ENCODE results near the gene NTF3.
"Not testable (repeated sequence)": the region's sequence is repeated elsewhere in the genome, so short reads cannot be mapped to it uniquely, and the experiment has no call there.

Gene NTF3

DNA sequence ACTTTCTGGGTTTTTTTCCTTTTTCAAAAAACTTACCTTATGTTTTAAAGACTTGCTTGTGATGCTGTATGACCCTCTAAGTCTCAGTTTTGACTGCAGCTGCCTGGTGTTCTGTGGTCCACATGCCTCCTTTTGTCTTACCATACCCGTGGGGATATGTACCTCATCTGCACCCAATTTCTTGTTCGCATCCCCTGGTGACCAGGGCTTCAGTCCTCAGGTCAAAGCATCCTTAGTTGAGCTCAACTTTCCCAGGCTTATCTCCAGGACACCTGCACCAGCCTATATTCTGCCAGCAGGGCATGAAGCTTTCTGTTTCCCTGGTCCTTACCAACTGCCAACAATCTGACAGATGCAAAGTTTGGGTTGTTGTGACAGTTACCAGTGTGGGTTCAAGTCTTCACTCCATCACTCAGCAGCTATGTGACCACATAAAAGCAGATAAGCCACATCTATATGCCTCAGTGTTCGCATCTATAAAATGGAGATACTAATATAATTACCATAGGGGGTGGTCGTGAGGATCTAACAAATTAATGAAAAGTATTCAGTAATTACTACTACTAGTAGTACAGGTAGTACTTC lies 94.0 kb downstream of the NTF3 start:
- H3K4me3 ChIP-seq (ENCODE audit: low read depth, low read length): no peak overlapping the region
- no peak for DNase-seq (ENCODE audit: low read depth)
- TF ChIP-seq, protein P1, sequence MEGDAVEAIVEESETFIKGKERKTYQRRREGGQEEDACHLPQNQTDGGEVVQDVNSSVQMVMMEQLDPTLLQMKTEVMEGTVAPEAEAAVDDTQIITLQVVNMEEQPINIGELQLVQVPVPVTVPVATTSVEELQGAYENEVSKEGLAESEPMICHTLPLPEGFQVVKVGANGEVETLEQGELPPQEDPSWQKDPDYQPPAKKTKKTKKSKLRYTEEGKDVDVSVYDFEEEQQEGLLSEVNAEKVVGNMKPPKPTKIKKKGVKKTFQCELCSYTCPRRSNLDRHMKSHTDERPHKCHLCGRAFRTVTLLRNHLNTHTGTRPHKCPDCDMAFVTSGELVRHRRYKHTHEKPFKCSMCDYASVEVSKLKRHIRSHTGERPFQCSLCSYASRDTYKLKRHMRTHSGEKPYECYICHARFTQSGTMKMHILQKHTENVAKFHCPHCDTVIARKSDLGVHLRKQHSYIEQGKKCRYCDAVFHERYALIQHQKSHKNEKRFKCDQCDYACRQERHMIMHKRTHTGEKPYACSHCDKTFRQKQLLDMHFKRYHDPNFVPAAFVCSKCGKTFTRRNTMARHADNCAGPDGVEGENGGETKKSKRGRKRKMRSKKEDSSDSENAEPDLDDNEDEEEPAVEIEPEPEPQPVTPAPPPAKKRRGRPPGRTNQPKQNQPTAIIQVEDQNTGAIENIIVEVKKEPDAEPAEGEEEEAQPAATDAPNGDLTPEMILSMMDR (conservative IDR thresholded peaks at IDR 0.05; ENCODE audit: low read depth, low read length): no peak

GRCh38 chr12:5533368-5533767 lies 101.5 kb downstream of the NTF3 start:
- TF ChIP-seq, protein P1 (conservative IDR thresholded peaks at IDR 0.05; ENCODE audit: low read depth, low read length): no peak
- H3K4me3 ChIP-seq (ENCODE audit: low read depth, low read length): no peak overlapping the region
- DNase-seq (ENCODE audit: low read depth): no peak

DNA sequence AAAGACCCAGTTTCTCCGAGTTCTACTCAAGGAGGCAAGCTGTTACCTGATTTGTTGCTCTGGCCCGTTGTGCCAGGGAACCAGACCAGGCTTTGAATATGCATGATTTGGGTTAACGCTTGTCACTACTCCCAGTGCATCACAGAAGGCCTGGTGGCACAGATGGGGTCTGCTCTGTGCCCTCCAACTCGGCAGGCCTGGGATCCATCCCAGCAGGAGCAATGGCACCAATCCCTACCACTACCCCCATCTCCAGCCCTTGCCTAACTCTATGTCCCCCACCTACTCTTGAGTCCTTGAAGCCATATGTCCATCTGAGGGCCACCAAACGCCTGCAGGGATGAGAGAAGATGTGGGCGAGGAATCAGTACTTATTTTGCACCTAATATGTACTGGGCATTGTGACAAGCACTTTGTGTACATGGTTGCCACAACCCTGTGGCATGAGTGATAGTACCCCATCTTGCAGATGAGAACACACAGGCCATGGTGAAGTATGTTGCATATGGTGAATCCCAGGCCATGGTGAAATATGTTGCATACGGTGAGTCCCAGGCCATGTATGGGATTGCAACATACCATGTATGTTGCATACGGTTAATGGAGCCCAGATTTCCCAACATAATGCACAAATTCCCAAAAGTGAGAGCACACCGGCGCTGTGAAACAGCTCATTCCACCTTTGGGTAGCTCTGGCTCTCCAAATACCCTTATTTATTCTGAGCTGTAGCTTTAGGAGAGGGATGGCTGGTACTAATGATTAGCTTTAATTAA lies 102.7 kb downstream of the NTF3 start:
- no peak for DNase-seq (ENCODE audit: low read depth)
- H3K4me3 ChIP-seq (ENCODE audit: low read depth, low read length): no peak overlapping the region
- TF ChIP-seq, protein P1 (conservative IDR thresholded peaks at IDR 0.05; ENCODE audit: low read depth, low read length): no peak

- no peak for DNase-seq (ENCODE audit: low read depth)
- TF ChIP-seq, protein P1 (conservative IDR thresholded peaks at IDR 0.05; ENCODE audit: low read depth, low read length): no peak
- H3K4me3 ChIP-seq (ENCODE audit: low read depth, low read length): no peak overlapping the region
These were observed 103.6 kb downstream of the NTF3 start for GRCh38 chr12:5535541-5535940.

DNA sequence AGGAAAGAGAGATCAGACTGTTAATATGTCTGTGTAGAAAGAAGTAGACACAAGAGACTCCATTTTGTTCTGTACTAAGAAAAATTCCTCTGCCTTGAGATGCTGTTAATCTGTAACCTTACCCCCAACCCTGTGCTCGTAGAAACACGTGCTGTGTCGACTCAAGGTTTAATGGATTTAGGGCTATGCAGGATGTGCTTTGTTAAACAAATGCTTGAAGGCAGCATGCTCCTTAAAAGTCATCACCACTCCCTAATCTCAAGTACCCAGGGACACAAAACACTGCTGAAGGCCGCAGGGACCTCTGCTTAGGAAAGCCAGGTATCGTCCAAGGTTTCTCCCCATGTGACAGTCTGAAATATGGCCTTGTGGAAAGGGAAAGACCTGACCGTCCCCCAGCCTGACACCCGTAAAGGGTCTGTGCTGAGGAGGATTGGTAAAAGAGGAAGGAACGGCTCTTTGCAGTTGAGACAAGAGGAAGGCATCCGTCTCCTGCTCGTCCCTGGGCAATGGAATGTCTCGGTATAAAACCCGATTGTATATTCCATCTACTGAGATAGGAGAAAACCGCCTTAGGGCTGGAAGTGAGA lies 105.2 kb downstream of the NTF3 start:
- not testable (repeated sequence) for H3K4me3 ChIP-seq (ENCODE audit: low read depth, low read length); DNase-seq (ENCODE audit: low read depth)

DNA sequence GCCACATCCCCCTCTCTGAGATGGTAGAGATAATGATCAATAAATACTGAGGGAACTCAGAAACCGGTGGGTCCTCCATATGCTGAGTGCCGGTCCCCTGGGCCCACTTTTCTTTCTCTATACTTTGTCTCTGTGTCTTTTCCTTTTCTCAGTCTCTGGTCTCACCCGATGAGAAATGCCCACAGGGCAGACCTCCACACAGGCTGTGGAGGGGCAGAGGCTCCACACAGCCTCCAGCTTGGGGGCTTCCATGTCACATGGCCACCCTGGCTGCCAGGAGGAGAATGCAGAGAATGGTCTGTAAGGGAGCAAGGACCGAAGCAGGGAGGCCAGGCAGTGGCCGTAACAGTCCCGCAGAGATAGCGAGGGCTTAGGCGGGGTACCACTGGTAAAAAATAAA lies 105.9 kb downstream of the NTF3 start:
- DNase-seq (ENCODE audit: low read depth): no peak
- TF ChIP-seq, protein P1 (conservative IDR thresholded peaks at IDR 0.05; ENCODE audit: low read depth, low read length): no peak

More for the DNA sequence above, 105.9 kb downstream of the NTF3 start:
- no peak overlapping the region for H3K4me3 ChIP-seq (ENCODE audit: low read depth, low read length)
